GM23338 (cell line): Measurements from ENCODE around the gene LAMA1.

ENCODE experiments used
- CTCF ChIP-seq, 2 experiments: fragments of 200-600 bp in 1 of 2; sonication (generic) in 1 of 2; conservative IDR thresholded peaks; 2 replicates each; pipeline versions ENCODE4 v1.5.1 to v1.6.1; 2016 to 2017; ENCODE audit warnings: antibody characterized with exemption in 2 of 2, low read depth in 2 of 2, mild to moderate bottlenecking in 2 of 2, moderate library complexity in 1 of 2
- EZH2 ChIP-seq: fragments of 200-600 bp; sonication (generic); IDR thresholded peaks from one replicate; pipeline ENCODE4 v1.8.0; 2017; ENCODE audit warnings: antibody characterized with exemption, mild to moderate bottlenecking, low read depth; ENCODE audit not compliant: unreplicated experiment
- EZH2phosphoT487 ChIP-seq: fragments of 200-600 bp; sonication (generic); IDR thresholded peaks from one replicate; pipeline ENCODE4 v1.8.1; 2018; ENCODE audit warnings: antibody characterized with exemption; ENCODE audit not compliant: unreplicated experiment
- STAT1 ChIP-seq: IDR thresholded peaks from one replicate; pipeline ENCODE4 v1.6.1; 2016; ENCODE audit warnings: antibody characterized with exemption; ENCODE audit not compliant: unreplicated experiment

- TF ChIP-seq CTCF (conservative IDR thresholded peaks at IDR 0.05; ENCODE audit: low read depth in 2 of 2), result no peak
- no peak for TF ChIP-seq EZH2phosphoT487
- no peak for TF ChIP-seq STAT1
- TF ChIP-seq EZH2, result no peak
These were observed 48.6 kb downstream of the LAMA1 start for GRCh38 chr18:7068871-7069590.
